HepG2 (cell line): ENCODE data around the gene POC1B. TPM values are rescaled to one million over a fixed set of nuclear protein-coding genes. Genes with fewer than 3 reads are reported as not detected.

ENCODE experiments used
- ATF7 ChIP-seq, 2 experiments: fragments of 450-650 bp in 1 of 2; sonication (generic) in 1 of 2; formaldehyde crosslinking in 1 of 2; IDR thresholded peaks; 2 replicates each; pipeline versions ENCODE4 v1.4.0 to v1.6.1; 2016 to 2020; ENCODE audit warnings: antibody characterized with exemption in 1 of 2, mild to moderate bottlenecking in 1 of 2, missing genetic modification reagents in 1 of 2
- BCL6 ChIP-seq: IDR thresholded peaks from 2 replicates; pipeline ENCODE4 v1.6.1; 2016; ENCODE audit warnings: missing genetic modification reagents, missing compliant biosample characterization
- HHEX ChIP-seq: IDR thresholded peaks from 2 replicates; pipeline ENCODE4 v1.6.1; 2016; ENCODE audit warnings: control low read depth
- HIVEP1 ChIP-seq: sonication (generic); formaldehyde crosslinking; IDR thresholded peaks from 2 replicates; pipeline ENCODE4 v1.4.0; 2020; ENCODE audit warnings: mild to moderate bottlenecking, missing genetic modification reagents
- KDM3A ChIP-seq: IDR thresholded peaks from 2 replicates; pipeline ENCODE4 v1.6.1; 2018; ENCODE audit warnings: low read depth, missing compliant biosample characterization
- MZF1 ChIP-seq: sonication (generic); formaldehyde crosslinking; IDR thresholded peaks from 2 replicates; pipeline ENCODE4 v1.8.1; 2023; ENCODE audit warnings: mild to moderate bottlenecking, missing genetic modification reagents, borderline replicate concordance
- NONO ChIP-seq, 2 experiments: fragments of 450-650 bp in 1 of 2; sonication (generic) in 1 of 2; formaldehyde crosslinking in 1 of 2; IDR thresholded peaks in 1 of 2; conservative IDR thresholded peaks in 1 of 2; 2 replicates each; pipeline versions ENCODE4 v1.6.1 to v1.8.0; 2017 to 2022; ENCODE audit warnings: mild to moderate bottlenecking in 1 of 2, missing genetic modification reagents in 1 of 2, moderate library complexity in 1 of 2
- REL ChIP-seq: sonication (generic); formaldehyde crosslinking; conservative IDR thresholded peaks from 2 replicates; pipeline ENCODE4 v1.8.0; 2022; ENCODE audit warnings: mild to moderate bottlenecking, missing genetic modification reagents, moderate library complexity
- SPEN ChIP-seq: sonication (generic); formaldehyde crosslinking; IDR thresholded peaks from 2 replicates; pipeline ENCODE4 v1.5.1; 2020; ENCODE audit warnings: low read depth, mild to moderate bottlenecking, missing genetic modification reagents
- STAG1 ChIP-seq: sonication (generic); formaldehyde crosslinking; IDR thresholded peaks from 2 replicates; pipeline ENCODE4 v1.4.0; 2020; ENCODE audit warnings: missing genetic modification reagents
- TBL1XR1 ChIP-seq: fragments of 150-350 bp; IDR thresholded peaks from 2 replicates; pipeline ENCODE4 v1.6.1; 2014; ENCODE audit warnings: borderline replicate concordance, low read length; ENCODE audit not compliant: partially characterized antibody
- ZNF124 ChIP-seq: sonication (generic); formaldehyde crosslinking; IDR thresholded peaks from 2 replicates; pipeline ENCODE4 v1.4.0; 2020; ENCODE audit warnings: missing genetic modification reagents
- ZNF33B ChIP-seq: sonication (generic); formaldehyde crosslinking; IDR thresholded peaks from 2 replicates; pipeline ENCODE4 v1.5.1; 2020; ENCODE audit warnings: mild to moderate bottlenecking, missing genetic modification reagents
- ZNF350 ChIP-seq: sonication (generic); formaldehyde crosslinking; IDR thresholded peaks from 2 replicates; pipeline ENCODE4 v1.4.0; 2020; ENCODE audit warnings: mild to moderate bottlenecking, low read depth, missing genetic modification reagents, borderline replicate concordance
- ZNF510 ChIP-seq: sonication (generic); formaldehyde crosslinking; IDR thresholded peaks from 2 replicates; pipeline ENCODE4 v1.4.0; 2020; ENCODE audit warnings: low read depth, mild to moderate bottlenecking, missing genetic modification reagents
- ZNF720 ChIP-seq: sonication (generic); formaldehyde crosslinking; IDR thresholded peaks from 2 replicates; pipeline ENCODE4 v1.4.0; 2020; ENCODE audit warnings: missing genetic modification reagents
- ZNF766 ChIP-seq: sonication (generic); formaldehyde crosslinking; IDR thresholded peaks from 2 replicates; pipeline ENCODE4 v1.5.0; 2020; ENCODE audit warnings: missing genetic modification reagents, borderline replicate concordance
- ZNF850 ChIP-seq: sonication (generic); formaldehyde crosslinking; conservative IDR thresholded peaks from 2 replicates; pipeline ENCODE4 v1.9.0; 2021; ENCODE audit warnings: mild to moderate bottlenecking, missing genetic modification reagents
- ZSCAN30 ChIP-seq: sonication (generic); formaldehyde crosslinking; IDR thresholded peaks from 2 replicates; pipeline ENCODE4 v1.5.0; 2020; ENCODE audit warnings: mild to moderate bottlenecking, missing genetic modification reagents
- polyA plus RNA-seq, 8 experiments: library from polyadenylated mRNA; depleted of rRNA in 3 of 8; stranded (reverse) in 7 of 8; unstranded in 1 of 8; fragments of >200 nt; fragmentation: Illumina TruSeq in 4 of 8; extraction: Trizol in 4 of 8; gene quantifications; 2 replicates each; pipeline versions ENCODE4 v1.2.1 to v1.2.3, GENCODE V29; 2011 to 2016; ENCODE audit warnings: low read depth in 4 of 8, missing spikeins in 1 of 8, mixed read lengths in 1 of 8; ENCODE audit not compliant: insufficient read depth in 1 of 8
- total RNA-seq, 5 experiments: library from RNA; depleted of rRNA; stranded (reverse); fragments of >200 nt; fragmentation: Illumina TruSeq; extraction: Trizol; gene quantifications; 2 replicates each; pipeline ENCODE4 v1.2.3, GENCODE V29; 2016; ENCODE audit warnings: low read depth in 1 of 5
- TF ChIP-seq, protein P1 (sequence below): sonication (generic); formaldehyde crosslinking; IDR thresholded peaks from 2 replicates; pipeline ENCODE4 v1.8.0; 2022; ENCODE audit warnings: mild to moderate bottlenecking, missing genetic modification reagents, moderate library complexity
- TF ChIP-seq, protein P2 (sequence below): sonication (generic); formaldehyde crosslinking; IDR thresholded peaks from 2 replicates; pipeline ENCODE4 v1.4.0; 2020; ENCODE audit warnings: missing genetic modification reagents, borderline replicate concordance
- TF ChIP-seq, protein P3 (sequence below): sonication (generic); formaldehyde crosslinking; IDR thresholded peaks from 2 replicates; pipeline ENCODE4 v1.5.0; 2020; ENCODE audit warnings: mild to moderate bottlenecking, missing genetic modification reagents
- TF ChIP-seq, protein P4 (sequence below): IDR thresholded peaks from 2 replicates; pipeline ENCODE4 v1.6.1; 2016

Gene POC1B
- total and polyA plus RNA-seq, 2 of the 13 experiments (the other 11 are each of a cell fraction or from before 2014, with no cell fraction given) = 9.3 to 11.0 TPM

DNA sequence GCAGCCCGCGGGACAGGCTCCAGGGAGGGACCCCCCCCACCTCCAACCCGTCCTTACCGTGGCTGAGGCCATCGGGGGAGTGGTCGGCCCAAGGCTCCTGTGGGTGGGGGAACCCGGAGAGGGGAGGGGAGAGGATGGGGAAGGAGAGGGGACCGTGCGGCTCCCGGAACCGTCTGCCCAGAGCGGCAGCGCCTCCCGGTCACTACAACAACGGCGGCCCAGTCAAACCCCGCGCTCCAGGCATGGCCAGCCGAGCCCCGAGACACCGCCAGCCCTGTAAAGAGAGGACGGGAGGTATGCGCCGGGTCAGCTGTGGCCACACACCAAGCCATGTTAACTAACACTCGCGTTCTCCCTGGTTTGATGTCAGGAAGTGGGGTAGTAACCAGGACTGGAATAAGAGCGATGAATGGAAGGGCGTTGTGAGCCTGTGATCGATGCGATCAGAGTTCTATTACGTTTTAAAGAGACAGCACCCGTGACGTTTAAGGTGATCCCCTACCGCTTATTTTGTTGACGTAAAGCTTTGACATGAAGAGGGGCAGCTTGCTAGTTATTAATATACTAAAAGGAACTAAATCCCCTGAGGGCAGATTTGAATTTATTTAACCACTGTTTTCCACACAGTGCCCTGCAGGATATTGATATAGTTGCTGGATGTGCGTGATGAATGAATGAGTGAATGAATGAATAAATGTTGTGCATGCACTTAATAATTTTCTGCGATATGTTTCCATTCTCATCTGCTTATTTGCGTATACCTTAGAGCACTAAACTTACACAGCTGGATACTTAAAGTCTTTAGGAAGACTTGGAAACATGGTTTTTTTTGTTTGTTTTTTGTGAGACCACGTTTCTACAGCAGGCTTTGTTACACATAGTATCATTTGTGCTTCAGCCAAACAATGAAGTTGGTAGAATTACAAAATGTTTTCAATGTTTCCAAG lies at the start of gene POC1B (continued):
- TF ChIP-seq STAG1 (no peak; the same call in 1 of the 2 replicates), HHEX (CRISPR knock-in tag) (no peak), HIVEP1 (CRISPR knock-in tag) (peak; percentile 78; the same call in 1 of the 2 replicates), ZSCAN30 (no peak), SPEN (CRISPR knock-in tag) (peak; percentile 87), ZNF350 (CRISPR knock-in tag) (peak; percentile 86), ZNF510 (CRISPR knock-in tag) (peak; percentile 57; the same call in 1 of the 2 replicates), KDM3A (CRISPR knock-in tag) (no peak), MZF1 (CRISPR knock-in tag) (no peak; the same call in 1 of the 2 replicates), ZNF720 (CRISPR knock-in tag) (no peak), TBL1XR1 (no peak), BCL6 (CRISPR knock-in tag) (no peak), ZNF850 (CRISPR knock-in tag) (no peak), ZNF33B (CRISPR knock-in tag) (no peak), REL (CRISPR knock-in tag) (no peak), ZNF124 (CRISPR knock-in tag) (peak; percentile 70), NONO (IDR thresholded peaks at IDR 0.05) (no peak), NONO (CRISPR knock-in tag; conservative IDR thresholded peaks at IDR 0.05) (peak; percentile 87), ZNF766 (CRISPR knock-in tag) (no peak), ATF7 (IDR thresholded peaks at IDR 0.05) (no peak), ATF7 (CRISPR knock-in tag; IDR thresholded peaks at IDR 0.05) (0 out of 2 replicates have a peak, but pooled peaks have one; percentile 26)
- TF ChIP-seq, protein P1, sequence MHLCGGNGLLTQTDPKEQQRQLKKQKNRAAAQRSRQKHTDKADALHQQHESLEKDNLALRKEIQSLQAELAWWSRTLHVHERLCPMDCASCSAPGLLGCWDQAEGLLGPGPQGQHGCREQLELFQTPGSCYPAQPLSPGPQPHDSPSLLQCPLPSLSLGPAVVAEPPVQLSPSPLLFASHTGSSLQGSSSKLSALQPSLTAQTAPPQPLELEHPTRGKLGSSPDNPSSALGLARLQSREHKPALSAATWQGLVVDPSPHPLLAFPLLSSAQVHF (CRISPR knock-in tag) = no peak
- TF ChIP-seq, protein P2, sequence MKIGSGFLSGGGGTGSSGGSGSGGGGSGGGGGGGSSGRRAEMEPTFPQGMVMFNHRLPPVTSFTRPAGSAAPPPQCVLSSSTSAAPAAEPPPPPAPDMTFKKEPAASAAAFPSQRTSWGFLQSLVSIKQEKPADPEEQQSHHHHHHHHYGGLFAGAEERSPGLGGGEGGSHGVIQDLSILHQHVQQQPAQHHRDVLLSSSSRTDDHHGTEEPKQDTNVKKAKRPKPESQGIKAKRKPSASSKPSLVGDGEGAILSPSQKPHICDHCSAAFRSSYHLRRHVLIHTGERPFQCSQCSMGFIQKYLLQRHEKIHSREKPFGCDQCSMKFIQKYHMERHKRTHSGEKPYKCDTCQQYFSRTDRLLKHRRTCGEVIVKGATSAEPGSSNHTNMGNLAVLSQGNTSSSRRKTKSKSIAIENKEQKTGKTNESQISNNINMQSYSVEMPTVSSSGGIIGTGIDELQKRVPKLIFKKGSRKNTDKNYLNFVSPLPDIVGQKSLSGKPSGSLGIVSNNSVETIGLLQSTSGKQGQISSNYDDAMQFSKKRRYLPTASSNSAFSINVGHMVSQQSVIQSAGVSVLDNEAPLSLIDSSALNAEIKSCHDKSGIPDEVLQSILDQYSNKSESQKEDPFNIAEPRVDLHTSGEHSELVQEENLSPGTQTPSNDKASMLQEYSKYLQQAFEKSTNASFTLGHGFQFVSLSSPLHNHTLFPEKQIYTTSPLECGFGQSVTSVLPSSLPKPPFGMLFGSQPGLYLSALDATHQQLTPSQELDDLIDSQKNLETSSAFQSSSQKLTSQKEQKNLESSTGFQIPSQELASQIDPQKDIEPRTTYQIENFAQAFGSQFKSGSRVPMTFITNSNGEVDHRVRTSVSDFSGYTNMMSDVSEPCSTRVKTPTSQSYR = 0 out of 2 replicates have a peak, but pooled peaks have one; percentile 24
- TF ChIP-seq, protein P3, sequence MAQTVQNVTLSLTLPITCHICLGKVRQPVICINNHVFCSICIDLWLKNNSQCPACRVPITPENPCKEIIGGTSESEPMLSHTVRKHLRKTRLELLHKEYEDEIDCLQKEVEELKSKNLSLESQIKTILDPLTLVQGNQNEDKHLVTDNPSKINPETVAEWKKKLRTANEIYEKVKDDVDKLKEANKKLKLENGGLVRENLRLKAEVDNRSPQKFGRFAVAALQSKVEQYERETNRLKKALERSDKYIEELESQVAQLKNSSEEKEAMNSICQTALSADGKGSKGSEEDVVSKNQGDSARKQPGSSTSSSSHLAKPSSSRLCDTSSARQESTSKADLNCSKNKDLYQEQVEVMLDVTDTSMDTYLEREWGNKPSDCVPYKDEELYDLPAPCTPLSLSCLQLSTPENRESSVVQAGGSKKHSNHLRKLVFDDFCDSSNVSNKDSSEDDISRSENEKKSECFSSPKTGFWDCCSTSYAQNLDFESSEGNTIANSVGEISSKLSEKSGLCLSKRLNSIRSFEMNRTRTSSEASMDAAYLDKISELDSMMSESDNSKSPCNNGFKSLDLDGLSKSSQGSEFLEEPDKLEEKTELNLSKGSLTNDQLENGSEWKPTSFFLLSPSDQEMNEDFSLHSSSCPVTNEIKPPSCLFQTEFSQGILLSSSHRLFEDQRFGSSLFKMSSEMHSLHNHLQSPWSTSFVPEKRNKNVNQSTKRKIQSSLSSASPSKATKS (CRISPR knock-in tag) = no peak
- TF ChIP-seq, protein P4, sequence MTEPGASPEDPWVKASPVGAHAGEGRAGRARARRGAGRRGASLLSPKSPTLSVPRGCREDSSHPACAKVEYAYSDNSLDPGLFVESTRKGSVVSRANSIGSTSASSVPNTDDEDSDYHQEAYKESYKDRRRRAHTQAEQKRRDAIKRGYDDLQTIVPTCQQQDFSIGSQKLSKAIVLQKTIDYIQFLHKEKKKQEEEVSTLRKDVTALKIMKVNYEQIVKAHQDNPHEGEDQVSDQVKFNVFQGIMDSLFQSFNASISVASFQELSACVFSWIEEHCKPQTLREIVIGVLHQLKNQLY (CRISPR knock-in tag) = no peak
